Transverse colon (tissue), 4 donors: ENCODE data around the gene ADAM23. TPM values are rescaled to one million over a fixed set of nuclear protein-coding genes. Genes with fewer than 3 reads are reported as not detected.

Source experiments
- DNase-seq: peaks from one replicate; pipeline ENCODE4 v3.0.0-alpha.2; 2019
- H3K27ac ChIP-seq, 4 donors: fragments of 200-600 bp; sonication (generic); 2 replicates each; pipeline ENCODE4 v1.5.1; 2016 to 2018; ENCODE audit warnings: inconsistent platforms in 4 of 4
- H3K27me3 ChIP-seq: fragments of 200-600 bp; sonication (generic); 2 replicates; pipeline ENCODE4 v1.5.1; 2017; ENCODE audit warnings: inconsistent platforms
- H3K36me3 ChIP-seq, 4 donors: fragments of 200-600 bp; sonication (generic); 2 replicates each; pipeline ENCODE4 v1.5.1; 2017 to 2019; ENCODE audit warnings: inconsistent platforms in 4 of 4
- H3K4me1 ChIP-seq, 4 donors: fragments of 200-600 bp; sonication (generic); 2 replicates each; pipeline ENCODE4 v1.5.1; 2017 to 2020; ENCODE audit warnings: inconsistent platforms in 4 of 4
- H3K4me3 ChIP-seq, 4 donors: fragments of 200-600 bp; sonication (generic); 1 replicate in 1 of 4; 2 replicates in 3 of 4; pipeline versions ENCODE4 v1.5.1 to v1.6.1; 2017 to 2019; ENCODE audit warnings: inconsistent platforms in 4 of 4
- H3K9me3 ChIP-seq, 2 donors: fragments of 200-600 bp; sonication (generic); 2 replicates each; pipeline ENCODE4 v1.5.1; 2017 to 2019; ENCODE audit warnings: inconsistent platforms in 2 of 2
- EP300 ChIP-seq: sonication (generic); formaldehyde crosslinking; IDR thresholded peaks from one replicate; pipeline ENCODE4 v1.6.1; 2017; ENCODE audit warnings: antibody characterized with exemption, low read depth
- POLR2A ChIP-seq: fragments of 450-650 bp; IDR thresholded peaks from one replicate; pipeline ENCODE4 v1.6.1; 2016; ENCODE audit warnings: antibody characterized with exemption, mild to moderate bottlenecking, moderate library complexity
- POLR2AphosphoS5 ChIP-seq, 3 donors: sonication (generic); formaldehyde crosslinking; IDR thresholded peaks; one replicate each; pipeline ENCODE4 v1.6.1; 2016; ENCODE audit warnings: antibody characterized with exemption in 3 of 3
- WGBS, 2 donors: methylation state at CpG; one replicate each; pipeline ENCODE4 v1.1.5; 2018; ENCODE audit warnings: low coverage in 1 of 2; 5-methylcytosine and 5-hydroxymethylcytosine counted together
- in situ Hi-C, 4 donors: fragments of 200-750 bp; cut with MboI; loops; one replicate each; pipeline versions ENCODE4 v1.15.0 to v1.15.1; 2017; ENCODE audit warnings: low sequenced_read_pairs in 3 of 4, low pct_ligation_motif_present in 1 of 4, low pct_unique_long_range_greater_than_20kb in 1 of 4
- intact Hi-C: fragments of 100-400 bp; cut with DNase I; formaldehyde crosslinking; loops from one replicate; pipeline ENCODE4 v1.15.1; 2023; ENCODE audit warnings: low total_unique reads
- total RNA-seq, 4 donors: library from RNA; depleted of rRNA; stranded (reverse); fragments of >200 nt; gene quantifications; one replicate each; pipeline ENCODE4 v1.1.0, GENCODE V29; 2016
- TF ChIP-seq, protein P1 (sequence below), 5 experiments: fragments of 200-600 bp in 3 of 5; fragments of 450-650 bp in 2 of 5; sonication (generic) in 3 of 5; IDR thresholded peaks; 1 replicate in 2 of 5; 2 replicates in 3 of 5; pipeline ENCODE4 v1.5.1; 2016 to 2017; ENCODE audit warnings: antibody characterized with exemption in 5 of 5, inconsistent platforms in 3 of 5, mild to moderate bottlenecking in 2 of 5, moderate library complexity in 1 of 5

Gene ADAM23
- total RNA-seq, 4 donors from 2014 or later, result 1.2 to 4.5 (median 2.2) TPM; not detected in 1

DNA sequence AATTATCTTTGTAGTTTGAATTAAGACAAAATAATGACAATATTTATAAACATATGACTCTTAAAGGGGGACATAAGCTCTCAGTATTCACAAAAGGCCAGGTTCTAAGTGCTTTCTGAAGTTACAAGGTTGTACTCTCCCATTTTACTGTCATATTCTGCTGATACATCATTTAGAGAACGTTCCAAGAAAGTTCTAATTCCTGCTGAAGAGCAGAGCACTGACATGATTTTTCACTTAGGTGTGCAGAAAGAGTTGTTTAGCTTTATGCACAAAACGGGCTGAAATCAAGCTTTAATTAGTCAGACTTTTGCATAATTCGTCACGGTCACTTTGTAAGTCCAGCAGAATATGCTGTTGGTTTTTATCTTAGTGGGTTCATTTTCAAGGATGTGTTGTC lies 37.3 kb downstream of the ADAM23 start:
- no peak overlapping the region for H3K27ac ChIP-seq
- TF ChIP-seq EP300 (no peak), POLR2AphosphoS5 (IDR thresholded peaks at IDR 0.05) (no peak), POLR2A (no peak)
- TF ChIP-seq, protein P1, sequence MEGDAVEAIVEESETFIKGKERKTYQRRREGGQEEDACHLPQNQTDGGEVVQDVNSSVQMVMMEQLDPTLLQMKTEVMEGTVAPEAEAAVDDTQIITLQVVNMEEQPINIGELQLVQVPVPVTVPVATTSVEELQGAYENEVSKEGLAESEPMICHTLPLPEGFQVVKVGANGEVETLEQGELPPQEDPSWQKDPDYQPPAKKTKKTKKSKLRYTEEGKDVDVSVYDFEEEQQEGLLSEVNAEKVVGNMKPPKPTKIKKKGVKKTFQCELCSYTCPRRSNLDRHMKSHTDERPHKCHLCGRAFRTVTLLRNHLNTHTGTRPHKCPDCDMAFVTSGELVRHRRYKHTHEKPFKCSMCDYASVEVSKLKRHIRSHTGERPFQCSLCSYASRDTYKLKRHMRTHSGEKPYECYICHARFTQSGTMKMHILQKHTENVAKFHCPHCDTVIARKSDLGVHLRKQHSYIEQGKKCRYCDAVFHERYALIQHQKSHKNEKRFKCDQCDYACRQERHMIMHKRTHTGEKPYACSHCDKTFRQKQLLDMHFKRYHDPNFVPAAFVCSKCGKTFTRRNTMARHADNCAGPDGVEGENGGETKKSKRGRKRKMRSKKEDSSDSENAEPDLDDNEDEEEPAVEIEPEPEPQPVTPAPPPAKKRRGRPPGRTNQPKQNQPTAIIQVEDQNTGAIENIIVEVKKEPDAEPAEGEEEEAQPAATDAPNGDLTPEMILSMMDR (IDR thresholded peaks at IDR 0.05), result no peak
- DNase-seq, result no peak
- no peaks in the 10 kb centered on the region for H3K36me3 ChIP-seq
- H3K27me3 ChIP-seq, result no peaks in the 10 kb centered on the region
- in situ Hi-C loops, result no loop called here
- H3K4me3 ChIP-seq, result no peak overlapping the region
- intact Hi-C loops, result no loop called here
- WGBS, 2 donors, result 71 to 78% methylated on average over 4 of the region's 4 CpGs
- no peaks in the 10 kb centered on the region for H3K9me3 ChIP-seq
- H3K4me1 ChIP-seq, result no peaks in the 10 kb centered on the region

DNA sequence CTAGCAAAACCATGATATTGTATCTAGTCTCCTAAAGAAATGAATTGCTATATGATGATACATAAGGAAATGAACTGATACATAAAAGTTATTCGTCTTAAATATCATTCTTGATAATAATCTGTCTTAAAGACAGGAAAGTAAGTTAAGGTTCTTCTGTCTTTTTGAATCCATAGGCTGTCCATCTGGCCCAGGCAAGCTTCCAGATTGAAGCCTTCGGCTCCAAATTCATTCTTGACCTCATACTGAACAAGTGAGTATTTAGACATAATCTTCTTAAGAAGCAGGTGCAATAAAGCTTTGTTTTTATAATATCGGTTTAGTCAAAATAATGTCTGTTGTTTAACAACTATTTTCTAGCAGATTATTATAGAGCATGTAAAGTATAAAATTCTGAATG lies 37.7 kb downstream of the ADAM23 start:
- H3K27ac ChIP-seq, result no peak overlapping the region
- H3K9me3 ChIP-seq, result no peaks in the 10 kb centered on the region
- 78 to 80% methylated on average over 3 of the region's 3 CpGs for WGBS, 2 donors
- intact Hi-C loops (no loop called here), in situ Hi-C loops (no loop called here)
- H3K27me3 ChIP-seq, result no peaks in the 10 kb centered on the region
- no peaks in the 10 kb centered on the region for H3K4me1 ChIP-seq
- no peak overlapping the region for H3K4me3 ChIP-seq
- H3K36me3 ChIP-seq, result no peaks in the 10 kb centered on the region
- TF ChIP-seq EP300 (no peak), POLR2AphosphoS5 (IDR thresholded peaks at IDR 0.05) (no peak), POLR2A (no peak)
- TF ChIP-seq, protein P1 (IDR thresholded peaks at IDR 0.05), result no peak
- no peak for DNase-seq

DNA sequence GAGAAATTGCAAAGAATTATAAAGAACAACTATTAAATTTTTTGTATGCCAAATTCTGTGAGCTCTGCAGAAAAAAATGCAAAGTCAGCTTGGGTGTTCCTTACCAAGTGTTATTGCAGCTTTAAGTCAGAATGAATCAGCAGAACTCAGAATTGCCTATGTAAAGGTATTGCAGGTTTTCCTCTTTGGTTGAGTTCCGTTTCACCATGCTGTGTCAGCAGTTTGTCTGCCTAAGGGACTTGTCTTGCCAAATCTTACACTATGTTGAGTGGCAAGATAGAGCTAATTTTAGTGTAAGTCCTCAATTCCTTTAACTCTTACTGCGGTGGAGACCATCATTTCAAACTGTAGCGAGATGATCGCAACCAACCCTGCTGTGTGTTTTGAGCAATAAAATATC lies 38.8 kb downstream of the ADAM23 start:
- Histone ChIP-seq H3K27me3 (no peaks in the 10 kb centered on the region), H3K36me3 (no peaks in the 10 kb centered on the region), H3K4me3 (no peak overlapping the region), H3K4me1 (no peaks in the 10 kb centered on the region), H3K9me3 (no peaks in the 10 kb centered on the region), H3K27ac (no peak overlapping the region)
- intact Hi-C loops (no loop called here), in situ Hi-C loops (no loop called here)
- DNase-seq, result no peak
- TF ChIP-seq POLR2A (no peak), POLR2AphosphoS5 (IDR thresholded peaks at IDR 0.05) (no peak), EP300 (no peak)
- TF ChIP-seq, protein P1 (IDR thresholded peaks at IDR 0.05), result no peak
- WGBS, 2 donors, result 81 to 82% methylated on average over 4 of the region's 4 CpGs

DNA sequence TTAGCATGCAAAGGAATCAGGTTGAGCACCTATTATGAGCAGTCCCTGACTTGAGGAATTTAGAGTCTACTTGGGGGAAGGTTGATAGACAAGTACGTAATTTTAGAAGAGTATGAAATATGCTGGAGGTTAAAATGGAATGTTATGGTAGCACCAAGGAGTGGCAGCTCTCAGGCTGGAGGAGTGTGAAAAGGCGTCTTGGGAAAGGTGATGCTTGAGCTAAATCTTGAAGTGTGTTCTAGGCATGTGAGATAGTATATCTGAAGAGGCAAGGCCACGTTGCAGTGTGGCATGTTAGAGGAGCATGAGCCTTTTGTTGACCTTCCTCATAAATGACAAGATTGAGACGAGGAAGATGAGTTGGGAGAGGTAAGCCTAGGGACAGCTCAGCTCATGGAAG lies 39.3 kb downstream of the ADAM23 start:
- in situ Hi-C loops, result no loop called here
- Histone ChIP-seq H3K27me3 (no peaks in the 10 kb centered on the region), H3K4me1 (no peaks in the 10 kb centered on the region), H3K9me3 (no peaks in the 10 kb centered on the region), H3K27ac (no peak overlapping the region), H3K36me3 (no peaks in the 10 kb centered on the region), H3K4me3 (no peak overlapping the region)
- no peak for DNase-seq
- WGBS, 2 donors, result 72 to 77% methylated on average over 4 of the region's 4 CpGs
- intact Hi-C loops, result no loop called here
- TF ChIP-seq, protein P1 (IDR thresholded peaks at IDR 0.05), result no peak
- TF ChIP-seq EP300 (no peak), POLR2A (no peak), POLR2AphosphoS5 (IDR thresholded peaks at IDR 0.05) (no peak)
